ENCODE measurements around the gene ZNF784.

DNA sequence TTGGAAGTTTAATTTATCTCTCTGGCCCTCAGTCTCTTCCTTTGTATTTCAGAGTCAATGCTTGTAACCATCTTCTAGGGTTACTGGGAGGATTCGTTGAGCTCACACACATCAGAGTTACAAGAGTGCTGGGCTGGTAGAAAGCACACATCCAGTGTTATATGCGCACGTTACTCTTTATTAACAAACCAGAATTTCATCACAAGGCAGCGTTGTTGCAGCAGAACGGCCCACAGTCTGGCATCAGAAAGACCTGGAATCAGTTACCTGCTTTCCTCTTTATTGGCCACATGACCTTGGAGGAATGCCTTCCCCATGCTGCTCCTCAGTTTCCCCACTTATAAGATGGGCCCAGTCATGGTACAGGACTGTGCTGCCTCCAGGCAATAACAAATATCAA is 15.0 kb downstream of the ZNF784 start:
- TF ChIP-seq, protein P1, sequence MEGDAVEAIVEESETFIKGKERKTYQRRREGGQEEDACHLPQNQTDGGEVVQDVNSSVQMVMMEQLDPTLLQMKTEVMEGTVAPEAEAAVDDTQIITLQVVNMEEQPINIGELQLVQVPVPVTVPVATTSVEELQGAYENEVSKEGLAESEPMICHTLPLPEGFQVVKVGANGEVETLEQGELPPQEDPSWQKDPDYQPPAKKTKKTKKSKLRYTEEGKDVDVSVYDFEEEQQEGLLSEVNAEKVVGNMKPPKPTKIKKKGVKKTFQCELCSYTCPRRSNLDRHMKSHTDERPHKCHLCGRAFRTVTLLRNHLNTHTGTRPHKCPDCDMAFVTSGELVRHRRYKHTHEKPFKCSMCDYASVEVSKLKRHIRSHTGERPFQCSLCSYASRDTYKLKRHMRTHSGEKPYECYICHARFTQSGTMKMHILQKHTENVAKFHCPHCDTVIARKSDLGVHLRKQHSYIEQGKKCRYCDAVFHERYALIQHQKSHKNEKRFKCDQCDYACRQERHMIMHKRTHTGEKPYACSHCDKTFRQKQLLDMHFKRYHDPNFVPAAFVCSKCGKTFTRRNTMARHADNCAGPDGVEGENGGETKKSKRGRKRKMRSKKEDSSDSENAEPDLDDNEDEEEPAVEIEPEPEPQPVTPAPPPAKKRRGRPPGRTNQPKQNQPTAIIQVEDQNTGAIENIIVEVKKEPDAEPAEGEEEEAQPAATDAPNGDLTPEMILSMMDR (IDR thresholded peaks at IDR 0.05; ENCODE audit: low read depth, low read length, poor library complexity, severe bottlenecking) = no peak
- no peak for TF ChIP-seq EZH2phosphoT487 (IDR thresholded peaks at IDR 0.05; ENCODE audit: borderline replicate concordance, low read length)

Measured in DOHH2 (cell line).